ENCODE measurements around the gene GLDN. TPM values are rescaled to one million over a fixed set of nuclear protein-coding genes. Genes with fewer than 3 reads are reported as not detected.
"Not testable (repeated sequence)": the region's sequence is repeated elsewhere in the genome, so short reads cannot be mapped to it uniquely, and the experiment has no call there.

GLDN gene
- total and polyA plus RNA-seq, 11 donors = 1.1 to 15.3 (median 10.3) TPM

DNA sequence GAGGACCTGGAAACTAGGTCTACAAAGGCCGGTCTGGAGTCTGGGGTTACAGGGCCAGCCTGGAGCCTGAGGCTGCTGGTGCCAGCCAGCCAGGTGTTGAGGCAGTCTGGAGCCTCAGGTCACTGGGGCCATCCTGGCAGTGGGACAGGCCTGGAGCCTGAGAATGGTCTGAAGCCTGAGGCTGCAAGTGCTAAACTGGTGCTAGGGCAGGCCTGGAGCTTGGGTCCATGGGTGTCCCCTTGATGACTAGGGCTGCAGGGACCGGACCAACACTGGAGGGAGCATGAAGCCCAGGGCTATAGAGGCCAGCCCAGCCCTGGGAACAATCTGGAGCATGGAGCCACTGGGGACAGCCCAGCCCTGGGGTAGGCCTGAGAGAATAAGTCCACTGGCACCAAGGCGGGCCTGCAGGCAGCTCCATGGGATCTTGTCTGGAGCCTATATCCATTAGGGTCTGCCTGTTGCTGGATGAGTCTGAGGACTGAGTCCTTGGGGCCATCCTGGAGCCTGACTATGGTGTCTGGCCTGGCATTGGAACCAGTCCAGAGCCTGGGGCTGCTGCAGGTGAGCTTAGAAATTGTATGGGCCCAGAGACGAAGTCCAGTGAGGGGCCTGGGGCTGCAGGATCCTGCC, 101.9 kb downstream of the GLDN start:
- intact Hi-C loops (cut with DNase I) = no loop called here
- WGBS, 4 donors = 95 to 100% (median 98%) methylated on average over 2 to 4 of the region's 4 CpGs
- TF ChIP-seq, protein P1, sequence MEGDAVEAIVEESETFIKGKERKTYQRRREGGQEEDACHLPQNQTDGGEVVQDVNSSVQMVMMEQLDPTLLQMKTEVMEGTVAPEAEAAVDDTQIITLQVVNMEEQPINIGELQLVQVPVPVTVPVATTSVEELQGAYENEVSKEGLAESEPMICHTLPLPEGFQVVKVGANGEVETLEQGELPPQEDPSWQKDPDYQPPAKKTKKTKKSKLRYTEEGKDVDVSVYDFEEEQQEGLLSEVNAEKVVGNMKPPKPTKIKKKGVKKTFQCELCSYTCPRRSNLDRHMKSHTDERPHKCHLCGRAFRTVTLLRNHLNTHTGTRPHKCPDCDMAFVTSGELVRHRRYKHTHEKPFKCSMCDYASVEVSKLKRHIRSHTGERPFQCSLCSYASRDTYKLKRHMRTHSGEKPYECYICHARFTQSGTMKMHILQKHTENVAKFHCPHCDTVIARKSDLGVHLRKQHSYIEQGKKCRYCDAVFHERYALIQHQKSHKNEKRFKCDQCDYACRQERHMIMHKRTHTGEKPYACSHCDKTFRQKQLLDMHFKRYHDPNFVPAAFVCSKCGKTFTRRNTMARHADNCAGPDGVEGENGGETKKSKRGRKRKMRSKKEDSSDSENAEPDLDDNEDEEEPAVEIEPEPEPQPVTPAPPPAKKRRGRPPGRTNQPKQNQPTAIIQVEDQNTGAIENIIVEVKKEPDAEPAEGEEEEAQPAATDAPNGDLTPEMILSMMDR (IDR thresholded peaks at IDR 0.05) = no peak
- no peak for TF ChIP-seq POLR2A (IDR thresholded peaks at IDR 0.05)

DNA sequence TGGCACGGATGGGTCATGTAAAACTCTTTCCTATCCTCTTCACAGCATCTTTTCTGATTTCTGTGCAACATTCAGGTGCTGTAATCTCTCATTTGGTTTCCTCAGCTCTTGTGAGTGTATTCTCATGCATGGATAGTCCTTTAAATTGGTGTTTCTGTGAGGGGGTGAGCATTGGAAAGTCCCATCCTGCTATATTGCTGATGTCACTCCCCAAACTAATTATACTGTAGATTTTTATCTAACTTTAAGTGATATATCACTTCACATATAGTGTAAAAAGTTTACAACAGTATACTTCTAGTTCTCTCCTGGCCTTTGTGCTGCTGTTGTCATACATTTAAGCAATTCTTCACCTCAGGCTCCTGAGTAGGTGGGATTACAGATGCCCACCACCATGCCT, 102.7 kb downstream of the GLDN start:
- no peak overlapping the region for H3K4me3 ChIP-seq
- ATAC-seq (no peak), DNase-seq (no peak)
- intact Hi-C loops (cut with DNase I) = no loop called here
- 89 to 100% (median 94%) methylated on average over 1 of the region's 1 CpG for WGBS, 4 donors
- peaks cover 0 to 4% (median 0%) of the 10 kb centered on the region in 12 donors for H3K9me3 ChIP-seq
- peaks cover 0 to 24% (median 15%) of the 10 kb centered on the region in 9 donors for H3K36me3 ChIP-seq
- H3K27ac ChIP-seq = no peak overlapping the region
- no peaks in the 10 kb centered on the region for H3K27me3 ChIP-seq
- TF ChIP-seq POLR2A (IDR thresholded peaks at IDR 0.05) = no peak
- H3K4me1 ChIP-seq = no peaks in the 10 kb centered on the region

More for the DNA sequence above, 101.9 kb downstream of the GLDN start:
- Histone ChIP-seq H3K9me3 (peaks cover 0 to 5% (median 0%) of the 10 kb centered on the region in 12 donors), H3K27me3 (peaks cover 0 to 4% (median 0%) of the 10 kb centered on the region in 9 donors), H3K4me1 (no peaks in the 10 kb centered on the region), H3K4me3 (no peak overlapping the region), H3K36me3 (peaks cover 0 to 17% (median 8%) of the 10 kb centered on the region in 9 donors), H3K27ac (no peak overlapping the region)
- peak in 2 of 4 donors; percentile 11 to 41 for ATAC-seq
- no peak for DNase-seq

DNA sequence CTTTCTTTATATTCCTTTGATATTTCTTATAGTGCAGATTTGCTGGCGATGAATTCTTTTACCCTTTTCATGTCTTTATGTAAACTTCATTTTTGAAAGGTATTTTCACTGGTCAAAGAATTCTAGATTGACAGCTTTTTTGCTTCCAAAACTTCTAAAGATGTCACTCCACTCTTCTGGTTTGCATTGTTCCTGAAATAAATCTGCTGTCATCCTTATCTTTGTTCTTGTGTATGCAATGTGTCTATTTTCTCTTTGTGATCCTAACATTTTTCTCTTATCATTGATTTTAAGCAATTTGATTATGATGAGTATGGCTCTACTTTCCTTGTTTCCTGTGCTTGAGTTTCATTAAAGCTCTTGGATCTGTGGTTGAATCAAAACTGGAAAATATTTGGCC, 103.4 kb downstream of the GLDN start:
- Histone ChIP-seq H3K27ac (no peak overlapping the region), H3K27me3 (no peaks in the 10 kb centered on the region), H3K4me1 (no peaks in the 10 kb centered on the region), H3K36me3 (peaks cover 0 to 31% (median 22%) of the 10 kb centered on the region in 9 donors), H3K9me3 (peaks cover 0 to 4% (median 0%) of the 10 kb centered on the region in 12 donors), H3K4me3 (no peak overlapping the region)
- DNase-seq (no peak), ATAC-seq (no peak)
- intact Hi-C loops (cut with DNase I) = no loop called here
- no peak for TF ChIP-seq POLR2A (IDR thresholded peaks at IDR 0.05)
- TF ChIP-seq, protein P1 (IDR thresholded peaks at IDR 0.05) = no peak
- WGBS, 4 donors = 95 to 98% (median 97%) methylated on average over 1 of the region's 1 CpG

DNA sequence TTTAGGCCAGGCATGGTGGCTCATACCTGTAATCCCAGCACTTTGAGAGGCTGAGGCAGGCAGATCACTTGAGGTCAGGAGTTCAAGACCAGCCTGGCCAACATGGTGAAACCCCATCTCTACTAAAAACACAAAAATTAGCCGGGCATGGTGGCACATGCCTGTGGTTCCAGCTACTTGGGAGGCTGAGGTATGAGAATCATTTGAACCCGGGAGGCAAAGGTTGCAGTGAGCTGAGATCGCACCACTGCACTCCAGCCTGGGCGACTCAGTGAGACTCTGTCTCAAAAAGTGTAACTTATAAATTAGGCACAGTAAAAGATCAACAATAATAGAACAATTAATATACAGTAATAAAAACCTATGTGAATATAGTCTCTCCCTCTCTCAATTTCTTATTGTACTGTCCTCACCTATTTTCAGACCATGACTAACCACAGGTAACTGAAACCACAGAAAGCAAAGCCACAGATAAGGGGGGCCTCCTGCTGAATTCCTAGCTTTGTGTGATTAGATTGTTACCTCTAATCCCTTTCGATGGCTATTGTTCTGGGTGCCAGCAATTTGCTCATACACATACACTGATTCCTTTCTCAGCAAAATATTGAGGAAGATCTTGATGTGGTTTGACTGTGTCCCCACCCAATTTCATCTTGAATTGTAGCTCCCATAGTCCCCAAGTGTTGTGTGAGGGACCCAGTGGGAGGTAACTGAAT, 104.7 kb downstream of the GLDN start:
- H3K27ac ChIP-seq; H3K4me3 ChIP-seq; H3K9me3 ChIP-seq; ATAC-seq; DNase-seq; H3K4me1 ChIP-seq; intact Hi-C loops (cut with DNase I); H3K27me3 ChIP-seq: not testable (repeated sequence)
- WGBS, 4 donors = 89 to 95% (median 91%) methylated on average over 5 of the region's 5 CpGs
- H3K36me3 ChIP-seq = peaks cover 0 to 45% (median 35%) of the 10 kb centered on the region in 9 donors

DNA sequence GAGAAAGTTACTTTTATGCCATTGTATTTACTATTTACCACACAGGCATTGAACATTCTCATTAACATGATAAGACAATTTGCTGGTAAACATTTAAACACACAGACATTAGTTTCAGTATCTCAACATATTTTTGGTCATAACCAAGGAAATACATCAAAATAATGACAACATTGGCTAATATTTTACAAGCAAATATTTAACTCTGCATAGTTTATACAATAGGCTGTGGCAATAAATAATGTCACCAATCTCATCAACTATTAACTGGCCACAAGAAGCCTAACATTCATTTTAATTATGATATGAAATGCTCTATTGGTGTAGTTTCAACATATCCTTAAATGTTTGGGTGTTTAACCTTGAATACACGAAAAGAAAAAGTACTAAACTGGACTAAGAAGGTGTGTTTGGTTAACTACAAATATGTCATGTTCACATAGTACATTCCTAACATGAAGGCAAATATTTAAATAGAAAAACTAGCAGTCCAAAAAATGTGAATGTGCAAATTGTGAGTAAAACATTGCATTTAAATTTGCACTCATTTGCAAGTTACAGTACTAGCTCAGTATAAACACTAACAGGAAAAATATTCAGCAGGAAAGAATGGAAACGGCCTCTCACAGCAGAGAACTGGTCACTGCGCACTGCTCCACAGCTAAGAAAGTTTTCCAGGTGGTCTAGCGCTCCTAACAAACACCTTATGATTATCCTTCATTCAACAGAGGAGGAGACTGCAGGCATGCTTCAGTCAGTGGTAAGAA, 106.6 kb downstream of the GLDN start:
- TF ChIP-seq, protein P1 (IDR thresholded peaks at IDR 0.05) = no peak
- no peak for TF ChIP-seq POLR2A (IDR thresholded peaks at IDR 0.05)
- intact Hi-C loops (cut with DNase I) = no loop called here
- DNase-seq (no peak), ATAC-seq (no peak)
- Histone ChIP-seq H3K27ac (no peak overlapping the region), H3K4me1 (no peaks in the 10 kb centered on the region), H3K4me3 (no peak overlapping the region), H3K9me3 (peaks cover 0 to 4% (median 0%) of the 10 kb centered on the region in 12 donors), H3K27me3 (no peaks in the 10 kb centered on the region), H3K36me3 (peaks cover 0 to 61% (median 36%) of the 10 kb centered on the region in 9 donors)
- 92 to 96% (median 94%) methylated on average over 4 of the region's 4 CpGs for WGBS, 4 donors
